HCT116 (cell line): ENCODE measurements around the gene SLC8A1.

Source experiments
- EZH2phosphoT487 ChIP-seq: fragments of 200-600 bp; IDR thresholded peaks from 2 replicates; pipeline ENCODE4 v1.6.1; 2018; ENCODE audit warnings: antibody characterized with exemption, borderline replicate concordance
- POLR2A ChIP-seq: IDR thresholded peaks from 2 replicates; pipeline ENCODE4 v1.7.0; 2011; ENCODE audit warnings: borderline replicate concordance; ENCODE audit not compliant: insufficient read depth, insufficient read length; ENCODE audit errors: extremely low read depth
- ZBTB33 ChIP-seq: IDR thresholded peaks from 2 replicates; pipeline ENCODE4 v1.6.1; 2011; ENCODE audit warnings: mild to moderate bottlenecking, low read length, moderate library complexity; ENCODE audit not compliant: insufficient replicate concordance; ENCODE audit errors: extremely low read depth

GRCh38 chr2:40396124-40396523 is 55.8 kb downstream of the SLC8A1 start:
- TF ChIP-seq POLR2A (no peak), ZBTB33 (no peak), EZH2phosphoT487 (no peak)
